Stimulated activated CD8-positive, alpha-beta memory T cell treated with anti-CD3 and anti-CD28 coated beads, Interleukin-15, amount 100 ng/mL, for 1 hour (primary cell): ENCODE results near the gene MTHFSD.

Experiments
- DNase-seq: peaks from one replicate; pipeline ENCODE4 v3.0.0-alpha.2; 2020; ENCODE audit warnings: low read depth

The MTHFSD gene

DNA sequence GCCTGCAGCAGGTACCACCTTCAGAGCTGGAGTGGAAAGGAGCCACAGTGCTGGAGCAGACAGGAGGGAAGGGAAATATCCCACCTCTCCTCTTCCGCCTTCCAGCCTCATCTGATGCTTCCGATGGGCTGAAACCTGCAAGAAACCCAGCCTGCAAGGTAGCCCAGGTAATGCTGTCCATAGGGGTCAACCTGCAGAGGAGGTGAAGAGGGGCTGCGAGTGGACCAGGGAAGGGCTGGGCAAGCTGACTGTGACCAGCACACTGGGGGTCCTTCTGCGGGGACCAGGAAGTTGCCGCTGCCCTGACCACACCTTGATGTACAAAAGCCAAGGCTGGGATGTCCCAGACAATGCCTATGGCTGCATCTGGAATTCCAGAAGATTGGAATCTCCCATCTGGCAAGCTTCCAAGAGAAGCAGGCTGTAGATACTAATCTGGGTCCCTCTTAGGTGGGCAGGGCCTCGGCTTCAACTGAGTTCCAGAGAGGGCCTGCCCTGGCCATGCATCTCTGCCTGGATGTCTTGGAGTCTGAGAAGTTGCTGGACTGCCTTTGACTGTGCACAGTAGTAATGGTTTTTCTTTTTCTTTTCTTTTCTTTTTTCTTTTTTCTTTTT lies 29.1 kb upstream of the MTHFSD start:
- no peak for DNase-seq

DNA sequence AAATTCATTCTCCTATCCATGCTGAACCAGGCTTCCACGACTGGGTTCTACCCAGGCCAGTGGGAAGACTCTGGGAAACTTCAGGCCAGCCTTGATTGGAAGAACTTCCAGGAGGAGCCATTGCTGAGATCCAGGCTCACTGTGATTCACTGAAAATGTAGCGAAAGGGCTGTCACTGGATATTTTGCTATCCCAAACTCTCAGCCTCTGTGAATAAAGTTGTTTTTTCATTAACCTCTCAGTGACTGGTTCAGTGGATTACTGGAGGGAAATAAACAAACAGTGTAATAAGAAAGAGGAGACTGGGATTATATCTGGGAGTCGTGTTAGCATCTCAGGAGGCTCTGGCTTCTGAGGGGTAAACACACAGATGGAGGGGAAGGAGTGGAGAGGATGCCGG lies 26.4 kb upstream of the MTHFSD start:
- DNase-seq = no peak

DNA sequence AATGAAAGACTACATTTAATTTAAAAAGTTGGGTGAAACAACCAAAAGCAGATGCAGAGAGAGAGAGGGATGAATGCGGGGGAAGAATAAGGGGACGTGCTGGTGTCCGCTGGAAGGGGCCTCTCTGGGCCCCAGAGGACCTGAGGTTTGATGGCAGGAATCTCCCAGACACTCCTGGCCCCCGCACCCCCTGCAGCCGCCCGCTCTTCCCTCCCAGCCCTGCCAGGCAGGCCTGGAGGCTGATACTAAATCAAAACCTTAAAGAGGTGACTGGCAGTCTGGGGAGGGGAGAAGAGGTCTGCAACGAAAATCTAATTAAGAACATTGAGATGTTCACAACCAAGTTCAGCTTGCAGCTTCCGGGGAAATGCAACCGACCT lies 25.7 kb upstream of the MTHFSD start:
- DNase-seq = no peak

DNA sequence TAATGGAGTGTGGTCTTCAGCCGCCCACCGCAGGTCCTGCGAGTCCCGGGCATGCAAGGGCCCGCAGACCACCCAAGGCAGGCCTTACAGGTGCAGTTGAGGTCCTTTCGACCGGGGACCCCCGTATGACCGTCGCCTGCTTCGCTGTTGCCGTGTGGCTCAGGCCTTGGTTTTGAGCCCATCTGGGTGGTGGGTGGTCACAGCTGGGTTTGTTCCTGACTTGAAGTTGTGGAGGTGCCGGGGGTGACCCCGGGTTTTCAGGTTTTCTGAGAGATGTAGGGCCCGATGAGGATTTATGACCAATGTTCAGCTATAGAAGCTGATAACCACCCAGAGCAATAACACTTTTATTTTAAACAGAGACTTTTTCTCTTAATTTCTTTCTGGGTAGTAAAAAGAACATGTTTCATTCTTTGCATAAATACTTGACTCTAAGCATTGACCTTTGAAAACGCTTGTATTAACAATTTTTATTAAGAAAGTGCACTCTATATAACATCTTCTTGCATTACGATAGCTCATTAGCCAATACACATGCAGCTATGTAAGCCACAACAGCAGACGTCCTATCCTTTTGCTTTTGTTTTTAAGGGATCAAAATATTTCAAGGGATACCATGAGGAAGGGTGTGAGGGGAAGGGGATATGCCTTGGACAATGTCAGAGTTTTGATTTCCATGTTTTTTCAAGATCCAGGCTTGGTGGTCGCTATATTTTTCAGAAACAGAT lies 25.2 kb upstream of the MTHFSD start:
- DNase-seq = no peak

DNA sequence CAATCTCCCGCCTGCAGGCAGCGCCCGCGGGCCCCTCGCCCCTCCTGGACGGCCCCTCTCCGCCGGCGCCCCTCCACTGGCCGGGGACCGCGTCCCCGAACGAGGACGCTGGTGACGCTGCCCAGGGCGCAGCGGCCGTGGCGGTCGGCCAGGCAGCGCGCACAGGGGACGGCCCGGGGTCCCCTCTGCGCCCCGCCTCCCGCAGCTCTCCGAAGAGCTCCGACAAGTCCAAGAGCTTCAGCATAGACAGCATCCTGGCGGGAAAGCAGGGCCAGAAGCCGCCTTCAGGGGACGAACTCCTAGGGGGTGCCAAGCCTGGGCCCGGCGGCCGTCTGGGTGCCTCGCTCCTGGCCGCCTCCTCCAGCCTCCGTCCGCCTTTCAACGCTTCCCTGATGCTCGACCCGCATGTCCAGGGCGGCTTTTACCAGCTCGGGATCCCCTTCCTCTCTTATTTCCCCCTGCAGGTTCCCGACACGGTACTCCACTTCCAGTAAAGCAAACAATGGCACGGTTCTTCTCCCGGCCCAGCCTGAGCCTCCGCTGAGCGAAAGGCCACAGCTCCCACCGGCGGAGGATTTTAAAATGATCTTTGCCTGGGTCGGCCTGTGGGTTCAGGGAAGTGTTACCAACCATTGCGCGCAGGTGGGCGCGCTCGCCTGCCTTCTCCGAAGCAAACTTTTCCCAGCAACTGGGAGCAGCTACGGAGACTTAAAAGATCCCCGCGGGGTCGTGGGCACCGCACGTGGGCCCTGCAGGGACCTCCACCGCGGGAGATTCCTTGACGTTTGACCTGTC lies 24.4 kb upstream of the MTHFSD start:
- no peak for DNase-seq

DNA sequence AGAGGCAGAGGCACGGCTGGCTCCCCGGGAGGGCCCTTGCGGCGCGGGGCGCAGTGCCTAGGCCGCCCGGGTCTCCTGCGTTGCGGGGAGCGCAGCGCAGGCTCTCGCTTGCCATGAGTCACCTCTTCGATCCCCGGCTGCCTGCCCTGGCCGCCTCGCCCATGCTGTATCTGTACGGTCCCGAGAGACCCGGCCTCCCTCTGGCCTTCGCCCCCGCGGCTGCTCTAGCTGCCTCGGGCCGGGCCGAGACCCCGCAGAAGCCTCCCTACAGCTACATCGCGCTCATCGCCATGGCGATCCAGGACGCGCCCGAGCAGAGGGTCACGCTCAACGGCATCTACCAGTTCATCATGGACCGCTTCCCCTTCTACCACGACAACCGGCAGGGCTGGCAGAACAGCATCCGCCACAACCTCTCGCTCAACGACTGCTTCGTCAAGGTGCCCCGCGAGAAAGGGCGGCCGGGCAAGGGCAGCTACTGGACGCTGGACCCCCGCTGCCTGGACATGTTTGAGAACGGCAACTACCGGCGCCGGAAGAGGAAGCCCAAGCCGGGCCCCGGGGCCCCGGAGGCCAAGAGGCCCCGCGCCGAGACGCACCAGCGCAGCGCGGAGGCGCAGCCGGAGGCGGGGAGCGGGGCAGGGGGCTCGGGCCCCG lies 23.7 kb upstream of the MTHFSD start:
- DNase-seq = no peak

DNA sequence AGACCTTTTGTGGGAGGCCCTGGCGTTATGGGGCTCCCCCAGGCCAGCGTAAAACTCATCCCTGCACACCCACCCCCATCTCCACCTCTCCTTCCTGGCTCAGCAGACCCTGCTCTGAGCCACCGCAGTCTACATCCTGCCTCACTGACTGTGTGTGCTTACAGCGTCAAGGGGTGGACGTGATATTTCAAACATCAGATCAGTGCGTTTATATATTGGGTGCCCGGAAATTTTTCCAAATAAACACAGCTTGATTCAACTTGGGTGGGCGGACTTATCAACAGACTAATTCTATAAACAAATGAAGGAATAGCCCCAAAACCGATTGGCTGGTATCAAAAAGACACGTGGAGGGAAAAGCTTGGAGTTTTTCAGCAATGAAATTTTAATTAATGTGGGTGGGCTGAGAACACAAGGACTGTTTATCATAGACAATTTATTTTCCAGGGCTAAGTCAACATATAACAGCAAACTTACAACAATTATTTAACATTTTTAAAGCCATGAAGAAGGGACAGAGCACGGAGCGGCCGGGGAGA lies 23.1 kb upstream of the MTHFSD start, which contains the start of gene FOXL1:
Gene FOXL1, plus strand, starts transcription at position 489 of the 539 bp plus-strand sequence. CDS start 175 bp downstream, outside the sequence.
- no peak for DNase-seq

DNA sequence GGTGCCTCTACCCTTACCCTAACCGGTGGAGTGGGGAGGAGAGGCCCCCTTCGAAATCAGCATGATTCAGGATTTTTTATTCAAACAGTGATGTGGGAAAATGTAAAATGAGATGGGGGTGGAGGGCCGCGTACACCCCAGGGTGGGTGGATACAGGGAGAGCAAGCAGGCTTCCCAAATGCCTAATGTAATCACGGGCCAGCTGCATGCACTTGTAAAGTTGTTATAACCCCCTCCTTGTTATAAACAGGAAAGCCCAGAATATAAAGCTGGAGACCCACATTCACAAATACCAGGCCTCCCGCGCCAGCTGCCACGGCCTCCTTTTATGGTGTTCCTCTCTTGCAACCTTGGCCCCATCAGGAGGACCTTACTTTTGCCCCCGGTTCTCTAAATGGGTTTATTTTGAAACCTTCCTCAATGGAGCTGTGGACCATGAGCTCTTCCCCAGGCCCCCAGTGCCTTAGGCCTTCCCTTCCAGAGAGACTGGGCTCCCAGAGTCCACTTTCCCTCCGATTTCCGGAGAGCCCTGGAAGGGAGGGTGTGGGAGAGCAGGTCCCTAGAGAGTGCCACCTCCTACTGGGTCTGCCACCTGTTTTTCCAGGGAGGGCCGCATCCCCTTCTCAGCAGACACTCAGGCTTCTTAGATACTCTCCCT lies 22.4 kb upstream of the MTHFSD start:
- no peak for DNase-seq

DNA sequence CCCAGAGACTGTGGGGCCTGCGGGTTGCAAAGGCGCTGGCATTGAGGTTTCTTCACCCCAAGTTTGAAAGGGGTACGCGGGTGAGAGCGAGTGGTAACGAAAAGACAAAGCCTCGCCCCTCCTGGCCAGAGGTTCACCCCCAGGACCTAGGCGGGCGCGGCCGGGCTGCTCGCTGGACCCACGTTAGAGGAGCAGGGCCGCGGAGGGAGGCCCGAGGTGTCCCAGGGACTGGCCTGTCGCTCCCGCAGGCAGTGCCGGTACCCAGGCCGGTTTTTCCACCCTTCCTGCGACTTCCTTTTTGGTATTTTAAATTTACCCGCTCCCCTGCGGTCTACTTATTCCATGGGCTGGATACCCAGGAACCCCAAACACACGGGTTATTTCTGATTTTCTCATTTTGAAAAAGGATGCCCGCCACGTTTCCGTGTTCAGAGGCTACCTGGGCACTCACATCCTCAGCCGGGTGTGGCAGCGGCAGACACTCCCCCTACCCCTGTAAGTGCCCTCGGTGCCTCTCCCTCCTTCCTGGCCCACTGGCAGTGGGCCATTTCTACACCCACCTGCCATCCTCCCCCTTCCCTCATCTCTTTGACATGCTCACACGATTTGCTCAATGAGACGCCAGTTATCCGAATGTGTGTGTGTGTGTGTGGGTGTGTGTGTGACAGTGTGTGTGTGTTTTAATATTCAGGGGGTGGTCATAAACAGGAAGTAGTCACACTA lies 21.7 kb upstream of the MTHFSD start:
- no peak for DNase-seq

DNA sequence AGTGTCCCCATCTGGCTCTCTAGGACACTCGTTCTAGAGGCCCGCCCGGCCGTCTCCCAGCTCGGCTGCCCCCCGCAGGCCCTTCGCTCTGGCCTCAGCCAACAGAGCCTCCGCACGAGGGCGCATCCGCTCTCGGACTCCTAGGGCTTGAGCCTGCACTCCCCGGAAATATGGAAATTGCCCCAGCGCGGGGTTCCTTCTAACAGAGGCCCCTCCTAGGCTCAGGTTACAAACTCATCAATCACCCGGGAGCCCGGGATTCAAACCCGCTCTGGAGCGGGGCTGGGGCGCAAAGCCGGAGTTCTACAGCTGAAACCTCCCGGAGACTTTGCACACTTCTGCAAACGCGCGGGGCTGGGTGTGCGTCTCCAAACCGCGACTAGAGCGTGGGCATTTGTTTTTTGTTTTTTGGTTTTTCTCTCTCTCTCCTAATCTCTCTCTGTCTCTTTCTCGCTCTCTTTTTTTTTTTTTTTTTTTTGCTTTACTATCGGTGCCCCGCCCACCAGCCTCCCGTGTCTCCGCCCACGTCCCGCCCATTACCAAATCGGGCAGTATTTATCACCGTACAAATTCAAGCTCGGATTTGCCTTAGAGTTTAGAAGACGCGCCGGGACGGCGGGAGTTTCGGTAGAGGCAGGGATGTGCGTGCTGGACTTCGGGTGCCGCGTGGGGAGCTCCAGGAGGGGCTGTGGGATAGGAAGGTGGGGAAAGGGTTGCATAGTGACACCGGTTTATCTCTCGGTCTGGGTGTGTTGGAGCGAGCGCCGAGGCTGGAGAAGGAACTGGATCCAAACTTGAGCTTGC lies 20.9 kb upstream of the MTHFSD start:
- DNase-seq = no peak

DNA sequence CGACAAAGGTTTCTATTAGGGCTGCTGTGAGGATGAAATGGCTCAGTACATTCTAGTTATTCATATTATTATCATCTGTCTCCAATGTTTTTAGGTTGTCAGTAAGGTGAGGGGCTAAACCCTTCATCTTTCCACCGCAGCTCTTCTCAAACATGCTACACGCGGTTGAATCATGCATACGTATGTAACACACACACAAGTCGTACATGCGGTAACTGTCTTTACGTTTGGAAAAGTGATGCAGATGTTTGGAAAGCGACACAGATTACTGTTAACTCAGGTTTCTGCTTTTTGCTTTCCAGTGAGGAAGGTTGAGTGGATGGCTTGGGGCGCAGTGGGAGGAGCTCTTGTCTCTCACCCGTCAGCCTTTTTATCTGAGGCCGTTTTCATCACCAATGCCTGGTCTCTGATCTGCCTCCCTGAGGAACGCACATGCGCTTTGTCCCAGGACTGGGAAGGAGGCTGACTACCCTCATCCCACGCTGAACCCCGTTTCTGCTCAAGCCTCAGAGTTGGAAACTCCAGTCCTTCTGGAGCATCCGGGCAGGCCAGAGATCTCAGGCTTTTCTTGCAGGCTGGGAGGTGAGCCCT lies 20.2 kb upstream of the MTHFSD start:
- DNase-seq = no peak

DNA sequence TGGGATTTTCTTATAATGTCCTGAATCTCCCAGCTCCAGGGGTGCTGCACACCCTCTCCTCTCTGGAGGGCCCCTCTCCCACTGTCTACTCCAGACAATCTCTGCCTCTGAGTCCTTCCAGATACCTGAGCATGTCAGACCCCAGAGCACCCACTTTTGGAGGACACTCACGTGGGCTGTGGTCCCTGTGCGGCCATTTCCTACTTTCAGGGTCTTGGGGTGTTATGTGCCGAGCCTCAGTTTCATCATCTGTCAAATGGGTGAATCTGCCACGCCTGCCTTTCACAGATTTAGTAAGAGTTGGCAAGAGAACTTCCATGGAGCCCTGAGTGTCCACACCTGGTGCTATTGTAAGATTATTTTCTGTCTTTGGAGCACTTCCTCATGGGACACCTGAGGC lies 19.6 kb upstream of the MTHFSD start:
- DNase-seq = no peak

DNA sequence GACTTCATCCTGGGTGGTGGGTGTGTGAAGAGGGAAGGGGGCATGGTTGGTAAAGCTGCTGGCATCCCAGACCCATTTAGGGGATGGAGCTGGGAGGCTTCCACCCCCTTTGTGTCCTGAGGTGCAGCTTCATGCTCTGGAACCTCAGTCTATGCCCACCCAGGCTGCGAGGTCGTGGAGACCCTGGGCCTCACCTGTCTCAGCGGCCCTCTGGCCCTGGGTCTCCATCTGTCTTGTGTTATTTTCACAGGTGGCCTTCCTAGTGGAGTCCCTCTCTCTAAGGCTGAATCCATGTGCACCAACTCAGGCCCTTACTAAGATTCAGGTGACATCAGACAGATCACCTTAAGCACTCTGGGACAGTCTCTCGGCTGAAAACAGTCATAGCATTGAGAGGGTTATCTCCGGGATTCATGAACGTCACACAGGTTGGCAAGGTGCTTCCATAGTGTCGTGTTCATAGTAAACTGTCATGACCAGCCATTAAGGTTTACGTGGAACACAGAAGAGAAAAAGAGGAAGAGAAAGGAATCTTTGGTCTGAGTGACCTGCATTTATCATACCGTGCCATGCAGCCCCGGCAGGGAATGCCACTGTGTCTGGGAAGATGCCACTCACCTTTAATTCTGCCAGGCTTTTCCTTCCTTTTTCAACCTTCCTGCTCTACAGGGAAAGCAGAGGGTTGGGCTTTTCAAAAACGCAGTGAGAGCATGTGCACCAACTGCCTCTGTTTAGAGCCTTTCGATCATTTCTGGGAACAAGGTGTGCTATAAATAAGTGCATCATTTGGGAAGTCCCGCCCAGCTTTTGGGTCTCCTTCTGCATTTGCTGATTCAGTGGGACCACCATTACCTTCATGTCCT lies 18.8 kb upstream of the MTHFSD start:
- no peak for DNase-seq

DNA sequence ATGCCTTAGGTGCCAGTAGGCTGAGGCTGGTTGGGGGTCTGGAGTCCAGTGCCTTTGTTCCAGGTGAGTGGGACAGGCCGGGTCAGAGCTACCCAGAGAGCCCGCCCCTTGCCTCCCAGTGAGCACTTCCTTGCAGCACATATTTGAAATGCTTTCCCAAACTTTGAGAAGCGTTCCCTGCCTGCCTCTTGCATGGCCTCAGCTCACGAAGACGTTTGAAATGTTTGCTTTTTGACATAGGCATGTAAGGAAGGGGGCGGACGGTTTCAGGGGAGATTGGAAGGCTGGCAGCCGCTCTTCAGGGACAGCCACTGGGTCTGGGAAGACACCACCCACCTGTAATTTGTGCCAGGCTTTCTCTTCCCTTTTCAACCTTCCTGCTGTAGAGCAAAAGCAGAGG lies 18.2 kb upstream of the MTHFSD start:
- no peak for DNase-seq

DNA sequence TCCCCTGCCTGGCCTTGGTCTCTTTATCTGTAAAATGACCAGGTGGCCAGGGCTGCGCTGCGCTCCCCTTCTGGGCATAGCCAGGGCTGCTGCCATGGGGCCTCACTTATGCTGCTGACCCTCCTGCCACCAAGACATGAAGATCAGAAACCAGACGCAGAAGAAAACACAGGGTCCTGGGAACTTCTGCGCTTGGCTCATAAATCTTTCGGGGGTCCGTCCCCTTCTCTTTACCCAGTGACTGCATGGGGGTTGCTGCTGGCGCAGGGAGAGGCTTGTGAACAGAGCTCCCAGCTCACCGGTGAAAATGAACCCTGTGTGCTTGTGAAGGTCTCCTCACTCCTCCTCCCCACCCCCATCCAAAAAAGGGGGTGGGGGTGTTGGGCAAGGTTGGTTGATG lies 17.6 kb upstream of the MTHFSD start:
- no peak for DNase-seq

DNA sequence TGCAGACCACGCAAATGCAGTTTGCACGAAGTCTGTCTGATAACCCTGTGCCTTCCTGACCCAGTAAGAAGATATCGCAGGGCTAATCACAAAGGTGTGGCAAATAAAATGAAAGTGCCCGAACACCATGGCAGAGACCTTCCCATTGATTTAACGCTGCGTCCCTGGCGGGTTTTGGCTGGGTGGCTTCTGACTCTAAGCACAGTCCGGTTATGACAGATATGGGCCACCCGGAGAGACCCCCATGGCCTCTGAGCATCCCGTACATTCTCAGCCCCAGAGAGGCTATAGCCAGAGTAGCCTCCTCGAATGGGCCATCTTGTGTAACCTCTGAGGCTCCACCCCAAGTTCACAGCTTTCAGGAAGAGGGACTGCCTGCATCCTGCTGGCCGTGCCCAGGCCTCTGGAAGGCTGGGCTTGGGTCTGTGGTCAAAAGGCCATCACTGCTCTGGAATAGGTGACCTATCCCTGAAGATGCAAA lies 17.0 kb upstream of the MTHFSD start:
- DNase-seq = no peak

DNA sequence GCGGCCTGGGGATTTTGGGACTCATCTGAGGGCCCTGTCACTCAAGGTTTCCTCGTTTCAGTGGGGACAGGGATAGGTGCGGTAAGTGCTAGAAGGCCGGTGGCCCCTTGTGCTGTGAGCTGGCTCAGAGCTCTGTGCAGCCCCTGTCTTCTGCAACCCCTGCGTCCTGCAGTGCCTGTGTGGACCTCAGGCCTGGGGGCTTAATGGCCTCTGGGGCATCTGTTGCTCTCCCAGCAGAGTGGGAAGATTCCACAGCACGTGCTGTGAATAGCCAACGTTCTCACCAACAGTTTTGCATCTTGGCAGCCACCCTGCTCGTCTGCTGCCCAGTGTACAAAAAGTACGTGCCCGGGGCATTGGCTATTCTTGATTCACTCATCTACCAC lies 16.5 kb upstream of the MTHFSD start:
- no peak for DNase-seq
